Uterus (tissue), 2 donors: Measurements from ENCODE around the gene YPEL3.
A peak's percentile ranks its signal among the peaks of the same experiment; 100 is the strongest.

Source experiments
- POLR2A ChIP-seq, 2 donors: fragments of 450-650 bp; IDR thresholded peaks; one replicate each; pipeline ENCODE4 v1.6.1; 2016; ENCODE audit warnings: antibody characterized with exemption in 2 of 2, mild to moderate bottlenecking in 1 of 2, moderate library complexity in 1 of 2
- TF ChIP-seq, protein P1 (sequence below), 4 experiments: fragments of 200-600 bp in 2 of 4; fragments of 450-650 bp in 2 of 4; sonication (generic) in 2 of 4; IDR thresholded peaks; one replicate each; pipeline ENCODE4 v1.5.1; 2016 to 2019; ENCODE audit warnings: antibody characterized with exemption in 4 of 4, mild to moderate bottlenecking in 2 of 4, moderate library complexity in 1 of 4

DNA sequence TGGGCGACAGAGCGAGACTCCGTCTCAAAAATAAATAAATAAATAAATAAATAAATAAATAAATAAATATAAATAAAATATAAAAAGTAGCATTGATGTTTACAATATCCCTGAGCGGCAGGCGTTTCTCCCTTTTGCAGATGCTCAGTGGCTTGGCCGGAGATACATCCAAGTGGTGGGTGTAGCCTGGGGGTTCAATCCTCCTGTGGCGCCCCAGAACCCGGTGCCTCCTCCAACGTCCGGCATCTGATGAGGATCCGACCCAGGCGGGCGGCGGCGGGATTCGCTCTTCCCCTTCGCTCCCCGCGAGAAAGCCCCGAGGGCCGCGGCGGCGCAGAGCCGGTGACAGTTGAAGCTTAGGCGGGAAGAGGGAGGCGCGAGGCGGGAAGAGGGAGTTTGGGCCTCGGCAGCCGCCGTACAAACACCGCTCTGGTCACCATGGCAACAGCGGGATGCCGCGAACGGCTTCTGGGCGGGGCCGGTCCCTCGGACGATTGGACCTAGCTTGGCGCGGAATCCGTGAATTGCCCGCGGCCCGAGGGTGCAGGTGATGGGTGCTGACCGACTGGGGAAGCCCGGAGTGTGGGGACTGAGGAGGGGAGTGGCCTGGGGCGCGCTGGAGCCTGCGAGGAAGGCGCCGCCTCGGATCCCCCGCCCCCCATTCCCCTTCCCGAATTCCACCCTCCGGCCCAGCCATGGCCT, 43.2 kb downstream of the YPEL3 start:
- TF ChIP-seq, protein P1, sequence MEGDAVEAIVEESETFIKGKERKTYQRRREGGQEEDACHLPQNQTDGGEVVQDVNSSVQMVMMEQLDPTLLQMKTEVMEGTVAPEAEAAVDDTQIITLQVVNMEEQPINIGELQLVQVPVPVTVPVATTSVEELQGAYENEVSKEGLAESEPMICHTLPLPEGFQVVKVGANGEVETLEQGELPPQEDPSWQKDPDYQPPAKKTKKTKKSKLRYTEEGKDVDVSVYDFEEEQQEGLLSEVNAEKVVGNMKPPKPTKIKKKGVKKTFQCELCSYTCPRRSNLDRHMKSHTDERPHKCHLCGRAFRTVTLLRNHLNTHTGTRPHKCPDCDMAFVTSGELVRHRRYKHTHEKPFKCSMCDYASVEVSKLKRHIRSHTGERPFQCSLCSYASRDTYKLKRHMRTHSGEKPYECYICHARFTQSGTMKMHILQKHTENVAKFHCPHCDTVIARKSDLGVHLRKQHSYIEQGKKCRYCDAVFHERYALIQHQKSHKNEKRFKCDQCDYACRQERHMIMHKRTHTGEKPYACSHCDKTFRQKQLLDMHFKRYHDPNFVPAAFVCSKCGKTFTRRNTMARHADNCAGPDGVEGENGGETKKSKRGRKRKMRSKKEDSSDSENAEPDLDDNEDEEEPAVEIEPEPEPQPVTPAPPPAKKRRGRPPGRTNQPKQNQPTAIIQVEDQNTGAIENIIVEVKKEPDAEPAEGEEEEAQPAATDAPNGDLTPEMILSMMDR (IDR thresholded peaks at IDR 0.05): no peak
- peak in 1 of 2 donors; percentile 25 for TF ChIP-seq POLR2A (IDR thresholded peaks at IDR 0.05)
